ENCODE measurements around the gene RING1. TPM values are rescaled to one million over a fixed set of nuclear protein-coding genes. Genes with fewer than 3 reads are reported as not detected.

RING1 gene
- total RNA-seq, 2 donors from 2014 or later, result 31.0 to 31.8 TPM

DNA sequence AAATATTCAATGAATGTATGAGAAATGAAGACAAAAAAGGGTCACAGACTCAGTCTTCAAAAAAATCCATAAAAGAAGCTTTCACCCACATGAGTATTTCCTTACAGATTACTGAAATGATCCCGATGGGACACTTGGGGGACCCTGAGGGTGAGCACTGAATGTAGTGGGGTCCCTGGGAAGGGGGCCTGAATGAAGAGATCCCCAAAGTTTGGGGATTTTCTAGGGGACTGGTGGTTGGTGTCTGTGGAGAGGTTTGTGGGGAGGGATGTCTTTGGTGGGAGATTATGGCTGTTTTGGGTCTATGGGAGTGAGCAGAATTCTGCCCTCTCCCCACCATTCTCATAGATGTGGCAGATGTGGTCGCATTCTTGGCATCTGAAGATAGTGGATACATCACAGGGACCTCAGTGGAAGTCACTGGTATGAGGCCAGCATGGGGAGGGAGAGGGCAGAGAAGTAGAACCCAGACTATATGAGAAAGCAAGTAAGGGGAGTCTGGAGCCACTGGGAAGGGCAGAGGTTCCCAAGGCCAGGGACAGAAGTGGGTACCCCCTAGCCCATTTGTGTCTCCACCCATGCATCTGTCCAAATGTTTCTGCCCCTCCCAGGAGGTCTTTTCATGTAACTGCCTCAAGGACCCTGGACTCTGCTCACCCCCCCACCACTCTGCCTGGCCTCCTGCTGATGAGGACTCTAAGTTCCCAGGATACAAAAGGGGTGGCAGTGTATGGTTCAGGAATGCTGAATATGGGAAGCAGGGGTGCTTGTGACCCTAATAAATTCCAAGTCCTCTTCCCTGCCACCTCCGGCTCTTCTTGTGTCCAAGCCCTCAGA lies 2.1 kb upstream of the RING1 start:
- H3K4me3 ChIP-seq (ENCODE audit: low read length), result no peak overlapping the region
- peaks cover 11% of the 10 kb centered on the region for H3K4me1 ChIP-seq (ENCODE audit: control insufficient read depth, insufficient read depth, low read length)
- DNase-seq, result no peak
- 88% methylated on average over 3 of the region's 3 CpGs; no CpG with 5 or more reads in 1 of the 2 experiments for WGBS, 2 experiments (ENCODE audit: insufficient coverage in 1 of 2, insufficient read length in 1 of 2)
- H3K27ac ChIP-seq (ENCODE audit: low read depth, low read length), result peak overlapping the region; percentile 89
- Mint-ChIP-seq H3K4me3 (peak overlapping the region; percentile 82), H3K36me3 (ENCODE audit: low read depth) (peaks cover 41% of the 10 kb centered on the region), H3K4me1 (peaks cover 30% of the 10 kb centered on the region), H3K27me3 (ENCODE audit: insufficient read depth) (peaks cover 23% of the 10 kb centered on the region), H3K27ac (peak overlapping the region; percentile 52), H3K9me3 (no peaks in the 10 kb centered on the region)
- TF ChIP-seq, protein P1, sequence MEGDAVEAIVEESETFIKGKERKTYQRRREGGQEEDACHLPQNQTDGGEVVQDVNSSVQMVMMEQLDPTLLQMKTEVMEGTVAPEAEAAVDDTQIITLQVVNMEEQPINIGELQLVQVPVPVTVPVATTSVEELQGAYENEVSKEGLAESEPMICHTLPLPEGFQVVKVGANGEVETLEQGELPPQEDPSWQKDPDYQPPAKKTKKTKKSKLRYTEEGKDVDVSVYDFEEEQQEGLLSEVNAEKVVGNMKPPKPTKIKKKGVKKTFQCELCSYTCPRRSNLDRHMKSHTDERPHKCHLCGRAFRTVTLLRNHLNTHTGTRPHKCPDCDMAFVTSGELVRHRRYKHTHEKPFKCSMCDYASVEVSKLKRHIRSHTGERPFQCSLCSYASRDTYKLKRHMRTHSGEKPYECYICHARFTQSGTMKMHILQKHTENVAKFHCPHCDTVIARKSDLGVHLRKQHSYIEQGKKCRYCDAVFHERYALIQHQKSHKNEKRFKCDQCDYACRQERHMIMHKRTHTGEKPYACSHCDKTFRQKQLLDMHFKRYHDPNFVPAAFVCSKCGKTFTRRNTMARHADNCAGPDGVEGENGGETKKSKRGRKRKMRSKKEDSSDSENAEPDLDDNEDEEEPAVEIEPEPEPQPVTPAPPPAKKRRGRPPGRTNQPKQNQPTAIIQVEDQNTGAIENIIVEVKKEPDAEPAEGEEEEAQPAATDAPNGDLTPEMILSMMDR (conservative IDR thresholded peaks at IDR 0.05), result no peak
- no peaks in the 10 kb centered on the region for H3K27me3 ChIP-seq (ENCODE audit: control insufficient read depth, insufficient read depth, low read length, poor library complexity, severe bottlenecking)
- no peak overlapping the region for H3K9ac ChIP-seq (ENCODE audit: extremely low read depth, low read length, poor library complexity, severe bottlenecking)
- peaks cover 43% of the 10 kb centered on the region for H3K36me3 ChIP-seq (ENCODE audit: control insufficient read depth, insufficient read depth, low read length)
- no peaks in the 10 kb centered on the region for H3K9me3 ChIP-seq (ENCODE audit: control insufficient read depth, low read length)

DNA sequence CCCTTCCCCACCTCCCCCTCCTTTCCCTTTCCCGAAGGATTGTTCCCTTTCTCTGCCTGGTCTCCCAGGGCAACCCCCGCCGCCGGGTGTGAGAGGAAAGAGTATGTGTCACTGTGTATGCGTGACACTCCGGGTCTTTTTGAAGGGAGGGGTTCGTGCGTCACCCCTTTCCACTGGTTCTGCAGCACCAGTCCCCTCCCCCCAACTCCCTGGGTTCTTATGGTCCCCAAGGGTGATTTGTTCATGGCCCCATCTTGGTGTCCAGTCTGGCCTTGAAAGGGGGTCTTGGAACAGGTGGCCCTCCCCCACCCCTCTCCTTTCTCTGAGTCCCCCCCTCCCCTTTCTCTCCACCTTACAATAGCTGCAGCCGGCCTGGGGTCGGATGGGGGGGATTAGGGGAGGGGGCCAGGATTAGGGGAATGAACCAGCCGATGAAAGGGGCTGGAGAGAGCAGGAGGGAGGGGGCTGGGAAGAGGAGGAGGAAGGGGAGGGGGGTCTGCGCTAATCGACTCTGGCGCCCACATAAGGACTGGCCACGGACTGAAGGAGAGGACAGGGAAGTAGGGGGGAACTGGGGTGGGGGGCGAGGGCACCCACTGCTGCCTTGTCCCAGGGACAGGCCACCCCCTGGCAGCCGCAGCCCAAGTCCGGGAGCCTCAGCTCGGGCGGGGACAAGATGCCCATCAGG lies 1.3 kb upstream of the RING1 start:
- peaks cover 28% of the 10 kb centered on the region for H3K27me3 Mint-ChIP-seq (ENCODE audit: insufficient read depth)

DNA sequence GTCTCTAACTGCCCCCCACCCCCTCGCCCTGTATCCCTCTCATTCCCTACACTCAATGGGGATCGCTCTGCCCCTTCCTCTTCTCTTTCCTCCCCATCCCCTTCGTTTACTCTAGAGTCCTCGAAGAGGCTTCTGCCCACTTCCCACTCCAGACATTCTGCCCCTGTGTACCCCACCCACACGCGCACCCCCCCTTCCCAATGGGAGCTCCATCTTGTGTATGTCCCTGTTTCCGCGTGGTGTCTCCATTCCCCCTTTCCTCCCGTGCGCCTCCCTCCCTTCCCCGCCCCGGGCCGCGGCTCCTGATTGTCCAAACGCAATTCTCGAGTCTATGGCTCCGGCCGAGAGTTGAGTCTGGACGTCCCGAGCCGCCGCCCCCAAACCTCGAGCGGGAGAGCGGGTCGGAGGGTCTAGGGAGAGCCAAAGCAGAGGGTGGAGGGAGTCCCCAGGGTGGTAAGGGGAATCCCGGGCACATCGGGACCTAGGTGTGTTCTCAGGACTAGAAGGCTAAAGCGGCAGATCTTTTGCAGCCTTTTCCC lies 679 bp upstream of the RING1 start:
- Histone ChIP-seq H3K27me3 (ENCODE audit: control insufficient read depth, insufficient read depth, low read length, poor library complexity, severe bottlenecking) (peaks cover 7% of the 10 kb centered on the region), H3K36me3 (ENCODE audit: control insufficient read depth, insufficient read depth, low read length) (peaks cover 32% of the 10 kb centered on the region), H3K4me1 (ENCODE audit: control insufficient read depth, insufficient read depth, low read length) (peaks cover 6% of the 10 kb centered on the region), H3K27ac (ENCODE audit: low read depth, low read length) (peak overlapping the region; percentile 89), H3K9me3 (ENCODE audit: control insufficient read depth, low read length) (no peaks in the 10 kb centered on the region), H3K4me3 (ENCODE audit: low read length) (peak overlapping the region; percentile 92), H3K9ac (ENCODE audit: extremely low read depth, low read length, poor library complexity, severe bottlenecking) (peak overlapping the region; percentile 92)
- H3K4me3 Mint-ChIP-seq, result peak overlapping the region; percentile 82
- DNase-seq, result peak; percentile 78
- peaks cover 22% of the 10 kb centered on the region for H3K4me1 Mint-ChIP-seq
- 2 to 10% methylated on average over 3 to 29 of the region's 29 CpGs for WGBS, 2 experiments (ENCODE audit: insufficient coverage in 1 of 2, insufficient read length in 1 of 2)
- no peaks in the 10 kb centered on the region for H3K9me3 Mint-ChIP-seq
- H3K27me3 Mint-ChIP-seq (ENCODE audit: insufficient read depth), result peaks cover 34% of the 10 kb centered on the region
- peaks cover 32% of the 10 kb centered on the region for H3K36me3 Mint-ChIP-seq (ENCODE audit: low read depth)
- TF ChIP-seq, protein P1 (conservative IDR thresholded peaks at IDR 0.05), result no peak
- peak overlapping the region; percentile 95 for H3K27ac Mint-ChIP-seq

More for the DNA sequence above, 1.3 kb upstream of the RING1 start:
- peak overlapping the region; percentile 82 for H3K4me3 Mint-ChIP-seq
- WGBS, 2 experiments (ENCODE audit: insufficient coverage in 1 of 2, insufficient read length in 1 of 2), result 9 to 17% methylated on average over 7 to 15 of the region's 20 CpGs
- peaks cover 36% of the 10 kb centered on the region for H3K36me3 Mint-ChIP-seq (ENCODE audit: low read depth)
- TF ChIP-seq, protein P1 (conservative IDR thresholded peaks at IDR 0.05), result no peak
- no peak overlapping the region for H3K9ac ChIP-seq (ENCODE audit: extremely low read depth, low read length, poor library complexity, severe bottlenecking)
- no peak overlapping the region for H3K27ac Mint-ChIP-seq
- H3K36me3 ChIP-seq (ENCODE audit: control insufficient read depth, insufficient read depth, low read length), result peaks cover 38% of the 10 kb centered on the region
- no peaks in the 10 kb centered on the region for H3K9me3 Mint-ChIP-seq
- peak overlapping the region; percentile 89 for H3K27ac ChIP-seq (ENCODE audit: low read depth, low read length)
- peaks cover 8% of the 10 kb centered on the region for H3K4me1 ChIP-seq (ENCODE audit: control insufficient read depth, insufficient read depth, low read length)
- H3K27me3 ChIP-seq (ENCODE audit: control insufficient read depth, insufficient read depth, low read length, poor library complexity, severe bottlenecking), result peaks cover 3% of the 10 kb centered on the region
- H3K4me3 ChIP-seq (ENCODE audit: low read length), result peak overlapping the region; percentile 92
- peak; percentile 67 for DNase-seq
- H3K4me1 Mint-ChIP-seq, result peaks cover 25% of the 10 kb centered on the region
- H3K9me3 ChIP-seq (ENCODE audit: control insufficient read depth, low read length), result no peaks in the 10 kb centered on the region
